ENCODE measurements around the gene UBE2N.

DNA sequence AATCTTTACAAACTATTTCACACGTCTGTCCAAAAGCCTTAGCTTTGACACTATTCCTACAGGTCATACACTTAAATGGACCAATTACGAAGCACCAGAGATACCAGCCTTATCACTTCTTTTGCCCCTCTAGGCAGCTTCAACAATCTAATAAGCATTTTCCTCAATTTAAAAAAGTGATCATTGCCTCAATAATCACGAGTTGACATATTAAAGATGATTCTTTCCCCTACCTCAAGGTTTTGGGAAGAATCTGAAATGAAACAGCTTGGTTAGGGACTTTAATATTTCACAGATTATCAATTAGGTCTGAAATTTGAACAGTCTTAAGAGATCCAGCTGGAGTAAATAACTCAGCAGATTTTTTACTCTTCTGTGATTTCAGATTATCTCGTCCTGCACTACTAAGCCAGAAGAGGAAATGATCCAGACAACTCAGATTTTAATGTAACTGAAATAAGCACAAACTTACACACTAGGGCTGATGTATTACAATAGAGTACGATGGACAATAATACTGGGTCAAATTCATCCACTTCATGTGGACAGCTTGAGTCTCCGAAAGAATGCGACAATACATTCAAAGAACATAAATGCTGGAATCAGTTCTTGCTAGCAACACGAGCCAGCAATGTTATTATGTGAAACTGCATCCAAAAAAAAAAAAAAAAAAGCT is 15.9 kb downstream of the UBE2N start:
- TF ChIP-seq, protein P1, sequence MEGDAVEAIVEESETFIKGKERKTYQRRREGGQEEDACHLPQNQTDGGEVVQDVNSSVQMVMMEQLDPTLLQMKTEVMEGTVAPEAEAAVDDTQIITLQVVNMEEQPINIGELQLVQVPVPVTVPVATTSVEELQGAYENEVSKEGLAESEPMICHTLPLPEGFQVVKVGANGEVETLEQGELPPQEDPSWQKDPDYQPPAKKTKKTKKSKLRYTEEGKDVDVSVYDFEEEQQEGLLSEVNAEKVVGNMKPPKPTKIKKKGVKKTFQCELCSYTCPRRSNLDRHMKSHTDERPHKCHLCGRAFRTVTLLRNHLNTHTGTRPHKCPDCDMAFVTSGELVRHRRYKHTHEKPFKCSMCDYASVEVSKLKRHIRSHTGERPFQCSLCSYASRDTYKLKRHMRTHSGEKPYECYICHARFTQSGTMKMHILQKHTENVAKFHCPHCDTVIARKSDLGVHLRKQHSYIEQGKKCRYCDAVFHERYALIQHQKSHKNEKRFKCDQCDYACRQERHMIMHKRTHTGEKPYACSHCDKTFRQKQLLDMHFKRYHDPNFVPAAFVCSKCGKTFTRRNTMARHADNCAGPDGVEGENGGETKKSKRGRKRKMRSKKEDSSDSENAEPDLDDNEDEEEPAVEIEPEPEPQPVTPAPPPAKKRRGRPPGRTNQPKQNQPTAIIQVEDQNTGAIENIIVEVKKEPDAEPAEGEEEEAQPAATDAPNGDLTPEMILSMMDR (IDR thresholded peaks at IDR 0.05; ENCODE audit: low read length) = no peak
- TF ChIP-seq EZH2 (optimal IDR thresholded peaks at IDR 0.05; ENCODE audit: low read depth, low read length) = no peak
- TF ChIP-seq EZH2phosphoT487 (IDR thresholded peaks at IDR 0.05; ENCODE audit: low read length) = no peak
